Mucosa of descending colon (tissue), 3 donors: Measurements from ENCODE around the gene CAMK2N2. TPM values are rescaled to one million over a fixed set of nuclear protein-coding genes. Genes with fewer than 3 reads are reported as not detected.

Experiments used
- ATAC-seq: fragments of 200-7000 bp; cut with Tn5 transposase; one replicate; pipeline ENCODE4 v1.9.1; 2020; ENCODE audit warnings: mild to moderate bottlenecking, moderate library complexity
- DNase-seq, 3 donors: peaks; one replicate each; pipeline ENCODE4 v3.0.0-alpha.2; 2020
- H3K36me3 ChIP-seq: fragments of 200-600 bp; one replicate; pipeline ENCODE4 v1.8.0; 2021; ENCODE audit warnings: low read depth, mild to moderate bottlenecking
- H3K4me1 ChIP-seq: fragments of 200-600 bp; one replicate; pipeline ENCODE4 v1.8.0; 2021; ENCODE audit warnings: low read depth, mild to moderate bottlenecking
- H3K4me3 ChIP-seq: fragments of 200-600 bp; one replicate; pipeline ENCODE4 v1.8.0; 2021; ENCODE audit warnings: mild to moderate bottlenecking
- H3K9me3 ChIP-seq: fragments of 200-600 bp; one replicate; pipeline ENCODE4 v1.8.0; 2021; ENCODE audit warnings: mild to moderate bottlenecking
- CTCF ChIP-seq: fragments of 200-600 bp; IDR thresholded peaks from one replicate; pipeline ENCODE4 v1.8.0; 2022; ENCODE audit warnings: antibody characterized with exemption, mild to moderate bottlenecking
- intact Hi-C, 2 donors: fragments of 100-400 bp; cut with DNase I in 1 of 2; cut with micrococcal nuclease in 1 of 2; formaldehyde crosslinking; loops; one replicate each; pipeline versions ENCODE4 v1.11.0 to v1.11.1; 2022; cut with DNase I, micrococcal nuclease
- total RNA-seq, 3 donors: library from RNA; stranded (reverse); fragmentation: NEBNext Ultra II Directional in 2 of 3; extraction: Animal tissue kit (Norgen Biotek cat#: 25700) in 2 of 3; gene quantifications; one replicate each; pipeline versions ENCODE4 v1.2.1 to v1.2.4, GENCODE V29; 2021 to 2023
- donor health status: DM: no; HTN: no; CAD: no; lungs with moderate emphysema.
- donor health status: DM: no; HTN: no; CAD: no.
- donor health status: DM: no; HTN: yes; CAD: no.

Gene CAMK2N2
- total RNA-seq, 3 donors from 2014 or later: 0.95 TPM; not detected in 2

DNA sequence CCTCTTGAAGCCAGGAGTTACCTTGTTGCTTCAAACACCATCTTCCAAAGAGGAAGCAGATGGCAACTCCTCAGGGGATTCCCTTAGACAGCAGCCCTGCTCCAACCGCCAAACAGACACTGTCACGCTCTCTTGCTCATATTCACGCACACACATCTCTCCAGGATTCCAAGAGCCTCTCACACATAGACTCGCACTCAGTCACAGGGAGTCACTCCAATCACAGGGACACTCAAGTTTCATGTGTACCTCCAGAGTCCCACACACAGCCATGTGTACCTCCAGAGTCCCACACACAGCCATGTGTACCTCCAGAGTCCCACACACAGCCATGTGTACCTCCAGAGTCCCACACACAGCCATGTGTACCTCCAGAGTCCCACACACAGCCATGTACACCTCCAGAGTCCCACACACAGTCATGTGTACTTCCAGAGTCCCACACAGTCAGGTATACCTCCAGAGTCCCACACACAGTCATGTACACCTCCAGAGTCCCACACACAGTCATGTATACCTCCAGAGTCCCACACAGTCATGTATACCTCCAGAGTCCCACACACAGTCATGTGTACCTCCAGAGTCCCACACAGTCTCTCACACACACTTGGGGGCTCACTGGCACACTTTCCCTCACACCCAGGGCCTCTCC is 25.8 kb downstream of the CAMK2N2 start:
- Histone ChIP-seq H3K4me3 (no peak overlapping the region), H3K36me3 (no peaks in the 10 kb centered on the region), H3K4me1 (peaks cover 6% of the 10 kb centered on the region), H3K9me3 (no peaks in the 10 kb centered on the region)
- intact Hi-C loops: no loop called here
- DNase-seq: peak in 1 of 3 donors; percentile 9
- ATAC-seq: no peak
- no peak for TF ChIP-seq CTCF

DNA sequence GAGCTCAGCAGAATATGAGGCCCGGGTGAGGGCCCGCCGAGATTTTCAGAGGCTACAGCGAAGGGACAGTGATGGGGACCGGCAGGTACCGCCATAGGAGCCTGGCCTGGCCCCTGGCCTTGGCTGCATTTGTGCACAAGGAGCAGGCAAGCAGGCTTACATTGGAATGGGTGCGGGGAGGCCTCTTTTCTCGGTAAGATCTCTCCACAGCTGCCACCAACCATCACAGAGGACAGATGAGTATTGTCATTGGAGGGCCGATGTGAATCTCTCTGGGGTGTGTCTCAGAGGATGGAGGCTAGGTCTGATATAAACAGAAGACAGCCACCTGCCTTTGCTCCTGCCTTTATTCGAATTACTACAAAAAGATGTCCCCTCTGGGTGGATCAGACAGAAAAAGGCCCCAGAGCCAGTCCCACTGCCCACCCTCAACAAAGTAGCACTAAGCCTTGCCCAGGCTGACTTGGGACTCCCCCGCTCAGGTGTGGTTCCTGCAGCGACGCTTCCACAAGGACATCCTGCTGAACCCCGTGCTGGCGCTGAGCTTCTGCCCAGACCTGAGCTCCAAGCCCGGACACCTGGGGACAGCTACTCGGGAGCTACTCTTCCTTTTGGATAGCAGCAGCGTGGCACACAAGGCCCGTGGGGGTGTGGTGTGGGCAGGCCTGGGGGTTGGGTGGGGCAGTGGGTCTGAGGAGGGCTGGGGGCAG is 26.5 kb downstream of the CAMK2N2 start:
- Histone ChIP-seq H3K4me3 (no peak overlapping the region), H3K36me3 (no peaks in the 10 kb centered on the region), H3K4me1 (peaks cover 13% of the 10 kb centered on the region), H3K9me3 (no peaks in the 10 kb centered on the region)
- DNase-seq (no peak), ATAC-seq (no peak)
- no peak for TF ChIP-seq CTCF
- intact Hi-C loops: no loop called here

GRCh38 chr3:184234224-184234623 is 27.1 kb downstream of the CAMK2N2 start:
- ATAC-seq: no peak
- peaks cover 19% of the 10 kb centered on the region for H3K4me1 ChIP-seq
- DNase-seq: peak in 1 of 3 donors; percentile 28
- H3K4me3 ChIP-seq: no peak overlapping the region
- no peaks in the 10 kb centered on the region for H3K9me3 ChIP-seq
- intact Hi-C loops: no loop called here
- no peaks in the 10 kb centered on the region for H3K36me3 ChIP-seq
- TF ChIP-seq CTCF: no peak

- intact Hi-C loops: no loop called here
- no peak for TF ChIP-seq CTCF
- ATAC-seq: no peak
- no peaks in the 10 kb centered on the region for H3K9me3 ChIP-seq
- DNase-seq: no peak
- H3K4me1 ChIP-seq: peaks cover 24% of the 10 kb centered on the region
- no peak overlapping the region for H3K4me3 ChIP-seq
- no peaks in the 10 kb centered on the region for H3K36me3 ChIP-seq
Observed at GRCh38 chr3:184233127-184233843, 28.1 kb downstream of the CAMK2N2 start.

GRCh38 chr3:184231671-184232070 is 29.7 kb downstream of the CAMK2N2 start:
- TF ChIP-seq CTCF: no peak
- ATAC-seq (no peak), DNase-seq (no peak)
- intact Hi-C loops: no loop called here
- no peaks in the 10 kb centered on the region for H3K36me3 ChIP-seq
- H3K4me3 ChIP-seq: no peak overlapping the region
- H3K9me3 ChIP-seq: no peaks in the 10 kb centered on the region
- H3K4me1 ChIP-seq: peaks cover 24% of the 10 kb centered on the region
